Upper lobe of right lung (tissue), 1 donor: ENCODE results near the gene NEDD4. TPM values are rescaled to one million over a fixed set of nuclear protein-coding genes. Genes with fewer than 3 reads are reported as not detected.

Experiments used
- ATAC-seq: fragments of 200-7000 bp; cut with Tn5 transposase; one replicate; pipeline ENCODE4 v1.9.1; 2020; ENCODE audit warnings: mild to moderate bottlenecking, moderate library complexity
- DNase-seq: peaks from one replicate; pipeline ENCODE4 v3.0.0-alpha.2; 2020
- H3K27ac ChIP-seq: fragments of 200-600 bp; one replicate; pipeline ENCODE4 v1.8.0; 2022
- H3K27me3 ChIP-seq: fragments of 200-600 bp; one replicate; pipeline ENCODE4 v1.8.0; 2022; ENCODE audit warnings: mild to moderate bottlenecking
- H3K36me3 ChIP-seq: fragments of 200-600 bp; one replicate; pipeline ENCODE4 v1.8.0; 2022
- H3K4me1 ChIP-seq: fragments of 200-600 bp; one replicate; pipeline ENCODE4 v1.8.0; 2022
- H3K4me3 ChIP-seq: fragments of 200-600 bp; one replicate; pipeline ENCODE4 v1.8.0; 2022; ENCODE audit warnings: mild to moderate bottlenecking
- H3K9me3 ChIP-seq: fragments of 200-600 bp; one replicate; pipeline ENCODE4 v1.8.0; 2022
- CTCF ChIP-seq: fragments of 200-600 bp; IDR thresholded peaks from one replicate; pipeline ENCODE4 v1.8.0; 2022; ENCODE audit warnings: antibody characterized with exemption
- intact Hi-C: fragments of 100-400 bp; cut with DNase I; formaldehyde crosslinking; loops from one replicate; pipeline ENCODE4 v1.11.0; 2022
- total RNA-seq: library from RNA; stranded (reverse); fragmentation: NEBNext Ultra II Directional; extraction: Animal tissue kit (Norgen Biotek cat#: 25700); gene quantifications from one replicate; pipeline ENCODE4 v1.2.1, GENCODE V29; 2021
- donor health status: DM: no; HTN: yes; CAD: no; lungs with severe emphysema.

The NEDD4 gene
- total RNA-seq, 1 donor from 2014 or later: 18.4 TPM

- Histone ChIP-seq H3K27me3 (no peaks in the 10 kb centered on the region), H3K36me3 (no peaks in the 10 kb centered on the region), H3K4me3 (peak overlapping the region; percentile 90), H3K9me3 (no peaks in the 10 kb centered on the region), H3K4me1 (peaks cover 18% of the 10 kb centered on the region), H3K27ac (peak overlapping the region; percentile 90)
- intact Hi-C loops: no loop called here
- TF ChIP-seq CTCF: no peak
- DNase-seq (no peak), ATAC-seq (no peak)
Measured at GRCh38 chr15:55991802-55992768, 1.3 kb downstream of the NEDD4 start.

GRCh38 chr15:55990998-55991397, 2.4 kb downstream of the NEDD4 start:
- no peak for ATAC-seq
- Histone ChIP-seq H3K4me1 (peaks cover 18% of the 10 kb centered on the region), H3K4me3 (no peak overlapping the region), H3K9me3 (no peaks in the 10 kb centered on the region), H3K36me3 (no peaks in the 10 kb centered on the region), H3K27ac (no peak overlapping the region), H3K27me3 (no peaks in the 10 kb centered on the region)
- intact Hi-C loops: no loop called here
- no peak for TF ChIP-seq CTCF
- no peak for DNase-seq

GRCh38 chr15:55990516-55990915, 2.9 kb downstream of the NEDD4 start:
- H3K4me3 ChIP-seq: no peak overlapping the region
- H3K27me3 ChIP-seq: no peaks in the 10 kb centered on the region
- peaks cover 18% of the 10 kb centered on the region for H3K4me1 ChIP-seq
- DNase-seq (no peak), ATAC-seq (no peak)
- TF ChIP-seq CTCF: no peak
- H3K36me3 ChIP-seq: no peaks in the 10 kb centered on the region
- H3K9me3 ChIP-seq: no peaks in the 10 kb centered on the region
- intact Hi-C loops: no loop called here
- no peak overlapping the region for H3K27ac ChIP-seq

- no peak for TF ChIP-seq CTCF
- H3K36me3 ChIP-seq: no peaks in the 10 kb centered on the region
- no peak overlapping the region for H3K27ac ChIP-seq
- no peak for DNase-seq
- no peak overlapping the region for H3K4me3 ChIP-seq
- H3K27me3 ChIP-seq: no peaks in the 10 kb centered on the region
- H3K9me3 ChIP-seq: no peaks in the 10 kb centered on the region
- intact Hi-C loops: no loop called here
- no peak for ATAC-seq
- peaks cover 13% of the 10 kb centered on the region for H3K4me1 ChIP-seq
Measured at GRCh38 chr15:55989383-55989782, 4.0 kb downstream of the NEDD4 start.

GRCh38 chr15:55981582-55982249, 11.7 kb downstream of the NEDD4 start:
- no peaks in the 10 kb centered on the region for H3K9me3 ChIP-seq
- ATAC-seq (no peak), DNase-seq (no peak)
- no peak overlapping the region for H3K4me3 ChIP-seq
- no peaks in the 10 kb centered on the region for H3K36me3 ChIP-seq
- no peak for TF ChIP-seq CTCF
- H3K27me3 ChIP-seq: no peaks in the 10 kb centered on the region
- H3K27ac ChIP-seq: no peak overlapping the region
- intact Hi-C loops: no loop called here
- H3K4me1 ChIP-seq: no peaks in the 10 kb centered on the region
